SK-N-SH treated with all-trans-retinoic acid at 6 μM for 48 hours (cell line): ENCODE results near the gene HTD2.

Experiments
- ATAC-seq: fragments of 200-7000 bp; cut with Tn5 transposase; 3 replicates; pipeline ENCODE4 v1.9.1; 2020; ENCODE audit warnings: mild to moderate bottlenecking, moderate library complexity
- CSDC2 ChIP-seq: fragments of 250-450 bp; sonication (Bioruptor Pico); IDR thresholded peaks from 2 replicates; pipeline ENCODE4 v1.5.0; 2020; ENCODE audit warnings: mild to moderate bottlenecking, moderate library complexity
- GLIS3 ChIP-seq: fragments of 250-450 bp; sonication (Bioruptor Pico); IDR thresholded peaks from 2 replicates; pipeline ENCODE4 v1.5.0; 2020; ENCODE audit warnings: mild to moderate bottlenecking, moderate library complexity
- ISL1 ChIP-seq: fragments of 250-450 bp; sonication (Bioruptor Pico); IDR thresholded peaks from 2 replicates; pipeline ENCODE4 v2.1.2; 2022; ENCODE audit warnings: mild to moderate bottlenecking, moderate library complexity
- OSR1 ChIP-seq: fragments of 250-450 bp; sonication (Bioruptor Pico); IDR thresholded peaks from 2 replicates; pipeline ENCODE4 v1.8.0; 2022; ENCODE audit warnings: moderate library complexity, mild to moderate bottlenecking, inconsistent platforms
- PPARA ChIP-seq: fragments of 250-450 bp; sonication (Bioruptor Pico); IDR thresholded peaks from 2 replicates; pipeline ENCODE4 v1.5.0; 2020; ENCODE audit warnings: mild to moderate bottlenecking, borderline replicate concordance
- RARB ChIP-seq: fragments of 250-450 bp; sonication (Bioruptor Pico); IDR thresholded peaks from 2 replicates; pipeline ENCODE4 v1.8.0; 2021; ENCODE audit warnings: mild to moderate bottlenecking, moderate library complexity
- TCF4 ChIP-seq: fragments of 250-450 bp; sonication (Bioruptor Pico); IDR thresholded peaks from 2 replicates; pipeline ENCODE4 v1.8.0; 2021; ENCODE audit warnings: mild to moderate bottlenecking, moderate library complexity, borderline replicate concordance
- TOX ChIP-seq: fragments of 250-450 bp; sonication (Bioruptor Pico); IDR thresholded peaks from 2 replicates; pipeline ENCODE4 v1.8.0; 2021; ENCODE audit warnings: mild to moderate bottlenecking, moderate library complexity, borderline replicate concordance
- ZC3H10 ChIP-seq: fragments of 250-450 bp; sonication (Bioruptor Pico); IDR thresholded peaks from 2 replicates; pipeline ENCODE4 v1.5.1; 2021; ENCODE audit warnings: mild to moderate bottlenecking, moderate library complexity
- ZFP3 ChIP-seq: fragments of 250-450 bp; sonication (Bioruptor Pico); IDR thresholded peaks from 2 replicates; pipeline ENCODE4 v1.5.0; 2020; ENCODE audit warnings: mild to moderate bottlenecking, moderate library complexity
- ZFP30 ChIP-seq: fragments of 450-650 bp; formaldehyde crosslinking; IDR thresholded peaks from 2 replicates; pipeline ENCODE4 v1.5.0; 2022; ENCODE audit warnings: mild to moderate bottlenecking, moderate library complexity
- TF ChIP-seq, protein P1 (sequence below): fragments of 250-450 bp; sonication (Bioruptor Pico); IDR thresholded peaks from 2 replicates; pipeline ENCODE4 v1.8.0; 2021; ENCODE audit warnings: low read depth, mild to moderate bottlenecking, moderate library complexity, borderline replicate concordance
- TF ChIP-seq, protein P2 (sequence below): fragments of 250-450 bp; sonication (Bioruptor Pico); IDR thresholded peaks from 2 replicates; pipeline ENCODE4 v1.5.1; 2020; ENCODE audit warnings: low read depth, mild to moderate bottlenecking, moderate library complexity
- TF ChIP-seq, protein P3 (sequence below): fragments of 250-450 bp; sonication (Bioruptor Pico); IDR thresholded peaks from 2 replicates; pipeline ENCODE4 v1.5.1; 2021; ENCODE audit warnings: mild to moderate bottlenecking, moderate library complexity
- TF ChIP-seq, protein P4 (sequence below): fragments of 250-450 bp; sonication (Bioruptor Pico); IDR thresholded peaks from 2 replicates; pipeline ENCODE4 v1.5.0; 2020; ENCODE audit warnings: mild to moderate bottlenecking, moderate library complexity

The HTD2 gene

DNA sequence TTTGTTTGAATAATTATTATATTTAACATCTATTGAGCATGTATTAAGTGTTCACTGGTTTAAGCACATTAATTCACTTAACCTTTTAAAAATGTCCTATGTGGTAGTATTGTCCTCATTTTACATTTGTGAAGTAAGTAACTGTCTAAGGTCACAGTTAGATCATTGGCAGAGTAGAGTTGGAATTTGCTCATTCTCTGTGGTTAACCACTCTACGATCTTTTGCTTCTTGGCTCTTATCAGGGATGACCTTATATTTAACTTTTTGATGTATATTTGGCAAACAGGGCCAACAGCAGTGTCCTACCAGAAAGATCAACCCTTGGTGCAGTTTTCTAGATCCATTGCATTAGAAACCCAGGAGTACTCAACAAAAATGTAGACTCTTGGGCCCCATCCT lies 60.4 kb downstream of the HTD2 start:
- ATAC-seq = no peak
- TF ChIP-seq, protein P1, sequence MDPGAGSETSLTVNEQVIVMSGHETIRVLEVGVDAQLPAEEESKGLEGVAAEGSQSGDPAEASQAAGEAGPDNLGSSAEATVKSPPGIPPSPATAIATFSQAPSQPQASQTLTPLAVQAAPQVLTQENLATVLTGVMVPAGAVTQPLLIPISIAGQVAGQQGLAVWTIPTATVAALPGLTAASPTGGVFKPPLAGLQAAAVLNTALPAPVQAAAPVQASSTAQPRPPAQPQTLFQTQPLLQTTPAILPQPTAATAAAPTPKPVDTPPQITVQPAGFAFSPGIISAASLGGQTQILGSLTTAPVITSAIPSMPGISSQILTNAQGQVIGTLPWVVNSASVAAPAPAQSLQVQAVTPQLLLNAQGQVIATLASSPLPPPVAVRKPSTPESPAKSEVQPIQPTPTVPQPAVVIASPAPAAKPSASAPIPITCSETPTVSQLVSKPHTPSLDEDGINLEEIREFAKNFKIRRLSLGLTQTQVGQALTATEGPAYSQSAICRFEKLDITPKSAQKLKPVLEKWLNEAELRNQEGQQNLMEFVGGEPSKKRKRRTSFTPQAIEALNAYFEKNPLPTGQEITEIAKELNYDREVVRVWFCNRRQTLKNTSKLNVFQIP (CRISPR knock-in tag) = no peak
- TF ChIP-seq, protein P2, sequence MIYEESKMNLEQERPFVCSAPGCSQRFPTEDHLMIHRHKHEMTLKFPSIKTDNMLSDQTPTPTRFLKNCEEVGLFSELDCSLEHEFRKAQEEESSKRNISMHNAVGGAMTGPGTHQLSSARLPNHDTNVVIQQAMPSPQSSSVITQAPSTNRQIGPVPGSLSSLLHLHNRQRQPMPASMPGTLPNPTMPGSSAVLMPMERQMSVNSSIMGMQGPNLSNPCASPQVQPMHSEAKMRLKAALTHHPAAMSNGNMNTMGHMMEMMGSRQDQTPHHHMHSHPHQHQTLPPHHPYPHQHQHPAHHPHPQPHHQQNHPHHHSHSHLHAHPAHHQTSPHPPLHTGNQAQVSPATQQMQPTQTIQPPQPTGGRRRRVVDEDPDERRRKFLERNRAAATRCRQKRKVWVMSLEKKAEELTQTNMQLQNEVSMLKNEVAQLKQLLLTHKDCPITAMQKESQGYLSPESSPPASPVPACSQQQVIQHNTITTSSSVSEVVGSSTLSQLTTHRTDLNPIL (CRISPR knock-in tag) = no peak
- TF ChIP-seq, protein P3, sequence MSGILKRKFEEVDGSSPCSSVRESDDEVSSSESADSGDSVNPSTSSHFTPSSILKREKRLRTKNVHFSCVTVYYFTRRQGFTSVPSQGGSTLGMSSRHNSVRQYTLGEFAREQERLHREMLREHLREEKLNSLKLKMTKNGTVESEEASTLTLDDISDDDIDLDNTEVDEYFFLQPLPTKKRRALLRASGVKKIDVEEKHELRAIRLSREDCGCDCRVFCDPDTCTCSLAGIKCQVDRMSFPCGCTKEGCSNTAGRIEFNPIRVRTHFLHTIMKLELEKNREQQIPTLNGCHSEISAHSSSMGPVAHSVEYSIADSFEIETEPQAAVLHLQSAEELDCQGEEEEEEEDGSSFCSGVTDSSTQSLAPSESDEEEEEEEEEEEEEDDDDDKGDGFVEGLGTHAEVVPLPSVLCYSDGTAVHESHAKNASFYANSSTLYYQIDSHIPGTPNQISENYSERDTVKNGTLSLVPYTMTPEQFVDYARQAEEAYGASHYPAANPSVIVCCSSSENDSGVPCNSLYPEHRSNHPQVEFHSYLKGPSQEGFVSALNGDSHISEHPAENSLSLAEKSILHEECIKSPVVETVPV (CRISPR knock-in tag) = no peak
- TF ChIP-seq TOX (no peak), ISL1 (no peak), GLIS3 (no peak)

DNA sequence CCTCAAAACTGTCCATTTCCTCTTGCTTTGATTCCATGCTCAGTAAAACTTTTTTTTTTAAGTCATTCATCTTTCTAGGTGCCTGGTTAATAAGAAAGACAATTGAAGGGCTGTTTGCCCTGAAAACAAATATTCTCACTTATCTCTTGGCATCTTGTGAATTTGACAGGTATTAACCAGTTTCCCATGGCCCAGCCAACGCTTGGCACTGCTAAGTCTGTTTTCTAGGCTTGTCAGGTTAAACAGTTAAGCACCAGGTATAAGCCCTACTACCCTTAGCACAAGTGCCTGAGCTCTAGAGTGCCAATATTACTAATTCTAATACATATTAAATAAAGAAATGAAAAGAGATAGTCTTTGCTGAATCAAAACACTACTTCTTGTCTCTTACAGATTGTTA lies 62.7 kb downstream of the HTD2 start:
- no peak for ATAC-seq
- TF ChIP-seq, protein P4, sequence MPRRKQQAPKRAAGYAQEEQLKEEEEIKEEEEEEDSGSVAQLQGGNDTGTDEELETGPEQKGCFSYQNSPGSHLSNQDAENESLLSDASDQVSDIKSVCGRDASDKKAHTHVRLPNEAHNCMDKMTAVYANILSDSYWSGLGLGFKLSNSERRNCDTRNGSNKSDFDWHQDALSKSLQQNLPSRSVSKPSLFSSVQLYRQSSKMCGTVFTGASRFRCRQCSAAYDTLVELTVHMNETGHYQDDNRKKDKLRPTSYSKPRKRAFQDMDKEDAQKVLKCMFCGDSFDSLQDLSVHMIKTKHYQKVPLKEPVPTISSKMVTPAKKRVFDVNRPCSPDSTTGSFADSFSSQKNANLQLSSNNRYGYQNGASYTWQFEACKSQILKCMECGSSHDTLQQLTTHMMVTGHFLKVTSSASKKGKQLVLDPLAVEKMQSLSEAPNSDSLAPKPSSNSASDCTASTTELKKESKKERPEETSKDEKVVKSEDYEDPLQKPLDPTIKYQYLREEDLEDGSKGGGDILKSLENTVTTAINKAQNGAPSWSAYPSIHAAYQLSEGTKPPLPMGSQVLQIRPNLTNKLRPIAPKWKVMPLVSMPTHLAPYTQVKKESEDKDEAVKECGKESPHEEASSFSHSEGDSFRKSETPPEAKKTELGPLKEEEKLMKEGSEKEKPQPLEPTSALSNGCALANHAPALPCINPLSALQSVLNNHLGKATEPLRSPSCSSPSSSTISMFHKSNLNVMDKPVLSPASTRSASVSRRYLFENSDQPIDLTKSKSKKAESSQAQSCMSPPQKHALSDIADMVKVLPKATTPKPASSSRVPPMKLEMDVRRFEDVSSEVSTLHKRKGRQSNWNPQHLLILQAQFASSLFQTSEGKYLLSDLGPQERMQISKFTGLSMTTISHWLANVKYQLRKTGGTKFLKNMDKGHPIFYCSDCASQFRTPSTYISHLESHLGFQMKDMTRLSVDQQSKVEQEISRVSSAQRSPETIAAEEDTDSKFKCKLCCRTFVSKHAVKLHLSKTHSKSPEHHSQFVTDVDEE = no peak
- TF ChIP-seq ZC3H10 (CRISPR knock-in tag) (no peak), RARB (no peak), CSDC2 (CRISPR knock-in tag) (no peak), ZFP3 (CRISPR knock-in tag) (no peak), GLIS3 (no peak), ISL1 (no peak), OSR1 (CRISPR knock-in tag) (no peak), ZFP30 (CRISPR knock-in tag) (no peak), TOX (no peak), PPARA (no peak), TCF4 (CRISPR knock-in tag) (no peak)
- TF ChIP-seq, protein P3 (CRISPR knock-in tag) = no peak
- TF ChIP-seq, protein P1 (CRISPR knock-in tag) = no peak
- TF ChIP-seq, protein P2 (CRISPR knock-in tag) = no peak
